NCI-H2227 (cell line): Measurements from ENCODE around the gene TESPA1.
"Not testable (repeated sequence)": the region's sequence is repeated elsewhere in the genome, so short reads cannot be mapped to it uniquely, and the experiment has no call there.

Experiments
- DNase-seq: peaks from one replicate; lab custom pipeline; 2025; ENCODE audit not compliant: unreplicated experiment; lab: John Stamatoyannopoulos, UW

Gene TESPA1

GRCh38 chr12:54949073-54949711 lies 35.4 kb downstream of the TESPA1 start:
- DNase-seq: no peak

GRCh38 chr12:54948171-54948570 lies 36.4 kb downstream of the TESPA1 start:
- no peak for DNase-seq

DNA sequence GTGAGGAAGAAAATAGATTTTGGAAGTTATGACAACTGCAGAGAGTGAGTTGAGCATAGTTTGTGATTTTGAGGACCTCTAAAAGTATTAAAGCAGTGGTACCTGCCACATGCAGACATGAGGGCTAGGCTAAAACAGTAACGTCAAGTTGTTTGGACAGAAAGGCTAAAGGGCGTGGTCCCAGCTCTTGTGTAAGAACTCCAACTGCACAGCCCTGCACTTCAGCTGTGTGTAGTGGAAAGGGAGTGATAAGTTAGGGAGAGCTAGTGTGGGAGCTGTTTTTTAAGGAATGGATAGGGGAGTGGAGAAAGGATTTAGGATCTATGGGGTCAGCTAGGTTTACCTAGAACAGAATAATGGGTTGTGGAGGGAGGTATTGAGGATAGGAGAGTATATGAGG lies 39.5 kb downstream of the TESPA1 start:
- no peak for DNase-seq

GRCh38 chr12:54943292-54943691 lies 41.3 kb downstream of the TESPA1 start:
- DNase-seq: not testable (repeated sequence)

DNA sequence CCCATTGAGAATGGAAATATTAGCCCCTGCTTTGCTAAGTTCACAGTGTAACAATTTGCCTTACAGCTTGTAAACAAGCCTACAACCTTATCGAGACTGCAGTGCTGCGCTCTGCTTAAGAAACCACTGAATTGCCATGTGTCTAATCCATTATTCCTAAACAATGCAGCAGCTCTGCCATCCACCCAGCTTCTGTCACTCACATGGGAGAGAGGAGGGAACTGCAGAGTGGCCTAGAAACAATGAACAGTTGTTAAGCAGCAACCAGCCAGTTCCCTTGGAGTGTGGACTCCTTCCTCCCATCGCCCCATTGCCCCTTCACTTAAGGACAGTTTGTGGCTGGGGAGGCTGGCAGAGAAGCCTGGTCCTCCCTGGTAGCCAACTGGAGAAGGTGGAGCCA lies 42.9 kb downstream of the TESPA1 start:
- no peak for DNase-seq

GRCh38 chr12:54940727-54941315 lies 43.7 kb downstream of the TESPA1 start:
- DNase-seq: no peak

DNA sequence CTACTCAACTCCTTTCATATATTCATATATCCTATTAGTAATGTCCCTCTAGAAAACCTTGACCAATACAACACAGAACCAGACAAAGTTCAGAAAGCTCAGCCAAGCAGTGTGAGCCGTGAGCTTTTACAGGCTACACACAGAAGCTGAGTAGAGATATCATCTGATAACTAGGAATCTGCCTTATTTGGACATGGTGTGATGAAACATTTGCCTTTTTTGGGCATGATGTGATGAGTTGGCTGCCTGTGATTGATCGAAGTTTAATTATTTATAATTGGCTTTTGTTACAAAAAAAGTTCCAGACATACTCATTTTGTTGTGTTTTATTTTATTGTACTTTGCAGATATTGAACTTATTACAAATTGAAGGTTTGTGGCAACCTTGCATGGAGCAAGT lies 46.6 kb downstream of the TESPA1 start:
- DNase-seq: no peak

- no peak for DNase-seq
Observed at GRCh38 chr12:54937376-54937775, 47.2 kb downstream of the TESPA1 start.

GRCh38 chr12:54936736-54937135 lies 47.8 kb downstream of the TESPA1 start:
- no peak for DNase-seq

- DNase-seq: no peak
Observed at GRCh38 chr12:54935235-54935951, 49.2 kb downstream of the TESPA1 start.

DNA sequence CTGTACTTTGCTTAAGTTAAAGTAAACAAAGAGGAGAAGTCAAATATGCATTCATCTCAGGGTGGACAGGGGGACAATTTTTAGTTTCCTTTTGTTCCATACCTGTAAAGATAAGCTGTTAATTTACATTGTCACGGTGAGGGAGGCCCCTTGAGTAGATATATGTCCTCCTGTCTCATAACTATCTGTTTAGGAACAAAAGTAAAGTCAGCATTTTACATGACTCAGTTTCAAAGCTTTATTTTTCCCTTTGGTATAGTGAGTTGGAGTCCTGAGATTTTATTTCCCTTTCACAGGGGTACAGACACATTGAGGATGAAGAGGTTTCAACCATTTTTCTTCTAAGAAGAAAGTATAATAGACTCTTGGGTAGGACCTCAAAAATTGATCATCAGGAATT lies 50.1 kb downstream of the TESPA1 start:
- DNase-seq: no peak

DNA sequence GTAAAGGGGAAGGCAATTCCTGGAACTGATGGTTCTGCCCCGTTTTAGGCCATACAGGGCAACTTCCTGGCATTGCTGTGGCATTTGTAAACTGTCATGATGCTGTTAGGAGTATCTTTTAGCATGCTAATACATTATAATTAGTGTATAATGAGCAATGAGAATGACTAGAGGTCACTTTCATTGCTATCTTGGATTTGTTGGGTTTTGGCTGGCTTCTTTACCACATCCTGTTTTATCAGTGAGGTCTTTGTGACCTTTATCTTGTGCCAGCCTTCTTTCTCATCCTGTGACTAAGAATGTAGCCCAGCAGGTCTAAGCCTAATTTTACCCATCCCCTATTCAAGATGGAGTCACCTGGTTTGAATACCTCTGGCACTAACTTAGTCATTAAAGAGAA lies 51.2 kb downstream of the TESPA1 start:
- no peak for DNase-seq

GRCh38 chr12:54932691-54933090 lies 51.9 kb downstream of the TESPA1 start:
- no peak for DNase-seq

GRCh38 chr12:54932038-54932437 lies 52.5 kb downstream of the TESPA1 start:
- no peak for DNase-seq

DNA sequence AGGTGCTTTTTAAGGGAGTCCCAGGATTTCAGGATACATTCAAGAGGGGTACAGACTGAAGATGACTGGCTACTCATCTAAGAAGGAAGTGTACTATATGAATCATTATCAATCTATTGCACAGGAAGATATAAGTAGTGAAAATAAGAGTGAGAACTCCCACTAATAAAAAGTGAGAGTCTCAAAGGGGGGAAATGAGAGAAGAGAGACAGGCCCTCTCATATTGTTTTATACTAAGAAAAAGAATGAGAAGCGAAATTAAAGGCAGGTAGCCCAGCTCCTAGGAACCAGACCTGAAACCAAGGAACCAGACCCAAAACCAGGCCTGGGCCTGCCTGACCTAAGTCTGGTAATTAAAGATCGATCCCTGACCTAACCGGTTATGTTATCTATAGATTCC lies 54.6 kb downstream of the TESPA1 start:
- DNase-seq: no peak

DNA sequence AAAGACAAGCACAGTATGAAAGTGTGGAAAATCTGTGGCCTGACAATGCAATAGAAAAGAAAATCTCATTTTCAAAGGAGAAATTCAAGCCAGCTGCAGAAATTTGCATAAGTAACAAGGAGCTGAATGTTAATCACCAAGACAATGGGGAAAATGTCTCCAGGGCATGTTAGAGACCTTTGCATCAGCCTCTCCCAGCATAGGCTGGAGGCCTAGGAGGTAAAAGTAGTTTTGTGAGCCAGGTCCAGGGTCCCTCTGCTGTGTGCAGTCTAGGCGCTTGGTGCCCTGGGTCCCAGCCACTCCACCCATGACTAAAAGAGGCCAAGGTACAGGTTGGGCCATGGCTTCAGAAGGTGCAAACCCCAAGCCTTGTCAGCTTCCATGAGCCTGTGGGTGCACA lies 58.3 kb downstream of the TESPA1 start:
- DNase-seq: no peak

DNA sequence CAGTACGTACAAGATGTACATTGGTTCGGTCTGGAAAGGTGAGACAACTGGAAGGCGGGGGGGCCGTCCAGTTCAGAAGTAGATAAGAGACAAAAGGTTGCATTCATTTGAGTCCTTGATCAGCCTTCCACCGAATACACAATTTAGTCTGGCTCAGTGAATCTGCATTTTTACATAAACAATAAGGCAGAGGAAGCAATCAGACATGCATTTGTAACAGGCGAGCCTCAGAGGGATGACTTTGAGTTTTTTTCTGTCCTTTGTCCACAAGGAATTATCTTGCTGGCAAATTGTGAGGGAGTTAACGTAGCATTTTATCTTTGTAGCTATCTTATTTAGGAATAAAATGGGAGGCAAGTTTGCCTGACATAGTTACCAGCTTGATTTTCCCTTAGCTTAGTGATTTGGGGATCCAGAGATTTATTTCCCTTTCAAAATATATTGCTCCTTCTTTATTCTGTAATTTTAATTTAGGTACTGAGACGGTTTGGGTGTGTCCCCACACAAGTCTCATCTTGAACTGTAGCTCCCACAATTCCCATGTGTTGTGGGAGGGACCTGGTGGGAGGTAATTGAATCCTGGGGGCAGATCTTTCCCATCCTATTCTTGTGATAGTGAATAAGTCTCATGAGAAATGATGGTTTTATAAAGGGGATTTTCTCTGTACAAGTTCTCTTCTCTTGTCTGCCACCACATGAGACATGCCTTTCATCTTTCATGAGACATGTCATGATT lies 59.4 kb downstream of the TESPA1 start:
- DNase-seq: no peak

DNA sequence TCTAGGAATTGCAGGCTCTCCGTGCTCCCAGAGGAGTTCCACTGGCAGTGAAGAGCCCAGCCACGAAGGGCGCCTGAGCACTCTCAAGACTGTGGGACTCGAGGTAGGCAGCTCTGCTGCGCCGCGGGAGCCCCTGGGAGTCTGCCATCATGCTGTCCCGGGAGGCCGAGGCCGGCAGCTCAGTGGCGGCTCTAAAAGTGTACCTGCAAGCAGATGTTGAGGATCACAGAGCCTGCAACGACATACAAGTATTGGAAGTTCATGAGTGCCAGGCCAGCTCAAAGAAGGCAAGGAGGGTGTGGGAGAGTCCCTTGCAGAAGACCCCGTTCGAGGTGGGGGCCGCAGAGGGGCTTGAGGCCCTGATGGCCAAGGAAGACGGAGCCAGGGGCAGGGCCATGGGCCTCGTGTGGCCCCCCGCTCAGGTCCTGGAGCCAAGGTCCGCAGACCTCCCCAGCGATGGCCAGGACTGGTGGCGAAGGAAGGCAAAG lies 67.5 kb downstream of the TESPA1 start:
- DNase-seq: no peak
